Tibial nerve (tissue), 3 donors: ENCODE measurements around the gene KLHL22.

Experiments
- POLR2A ChIP-seq, 2 donors: fragments of 450-650 bp; IDR thresholded peaks; one replicate each; pipeline ENCODE4 v1.6.1; 2017; ENCODE audit warnings: antibody characterized with exemption in 2 of 2, mild to moderate bottlenecking in 2 of 2, moderate library complexity in 2 of 2
- TF ChIP-seq, protein P1 (sequence below), 5 experiments: fragments of 200-600 bp in 3 of 5; fragments of 450-650 bp in 2 of 5; sonication (generic) in 3 of 5; IDR thresholded peaks; one replicate each; pipeline ENCODE4 v1.5.1; 2016 to 2019; ENCODE audit warnings: antibody characterized with exemption in 5 of 5, mild to moderate bottlenecking in 3 of 5, moderate library complexity in 2 of 5

DNA sequence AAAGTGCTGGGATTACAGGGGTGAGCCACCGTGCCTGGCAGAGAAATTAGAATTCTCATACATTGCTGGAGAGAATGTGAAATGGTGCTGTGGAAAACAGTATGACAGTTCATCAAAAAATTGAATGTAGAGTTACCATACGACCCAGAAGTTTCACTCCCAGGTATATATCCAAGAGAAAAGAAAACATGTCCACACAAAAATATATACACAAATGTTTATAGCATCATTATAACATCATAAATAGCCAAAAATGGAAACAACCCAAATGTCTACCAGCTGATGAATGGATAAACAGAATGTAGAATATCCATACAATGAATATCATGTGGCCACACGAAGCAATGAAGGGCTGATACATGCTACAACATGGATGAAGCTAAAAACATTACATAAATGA is 46.5 kb upstream of the KLHL22 start:
- TF ChIP-seq, protein P1, sequence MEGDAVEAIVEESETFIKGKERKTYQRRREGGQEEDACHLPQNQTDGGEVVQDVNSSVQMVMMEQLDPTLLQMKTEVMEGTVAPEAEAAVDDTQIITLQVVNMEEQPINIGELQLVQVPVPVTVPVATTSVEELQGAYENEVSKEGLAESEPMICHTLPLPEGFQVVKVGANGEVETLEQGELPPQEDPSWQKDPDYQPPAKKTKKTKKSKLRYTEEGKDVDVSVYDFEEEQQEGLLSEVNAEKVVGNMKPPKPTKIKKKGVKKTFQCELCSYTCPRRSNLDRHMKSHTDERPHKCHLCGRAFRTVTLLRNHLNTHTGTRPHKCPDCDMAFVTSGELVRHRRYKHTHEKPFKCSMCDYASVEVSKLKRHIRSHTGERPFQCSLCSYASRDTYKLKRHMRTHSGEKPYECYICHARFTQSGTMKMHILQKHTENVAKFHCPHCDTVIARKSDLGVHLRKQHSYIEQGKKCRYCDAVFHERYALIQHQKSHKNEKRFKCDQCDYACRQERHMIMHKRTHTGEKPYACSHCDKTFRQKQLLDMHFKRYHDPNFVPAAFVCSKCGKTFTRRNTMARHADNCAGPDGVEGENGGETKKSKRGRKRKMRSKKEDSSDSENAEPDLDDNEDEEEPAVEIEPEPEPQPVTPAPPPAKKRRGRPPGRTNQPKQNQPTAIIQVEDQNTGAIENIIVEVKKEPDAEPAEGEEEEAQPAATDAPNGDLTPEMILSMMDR (IDR thresholded peaks at IDR 0.05): no peak
- no peak for TF ChIP-seq POLR2A (IDR thresholded peaks at IDR 0.05)
